WTC11 (cell line): Measurements from ENCODE around the gene PLEKHG5.

Experiments used
- ATF1 ChIP-seq: sonication (generic); formaldehyde crosslinking; IDR thresholded peaks from 2 replicates; pipeline ENCODE4 v1.8.1; 2023; ENCODE audit warnings: mild to moderate bottlenecking, moderate library complexity, missing genetic modification reagents
- FOXJ3 ChIP-seq: sonication (generic); formaldehyde crosslinking; IDR thresholded peaks from 2 replicates; pipeline ENCODE4 v1.9.0; 2021; ENCODE audit warnings: missing genetic modification reagents, mild to moderate bottlenecking, borderline replicate concordance
- JUN ChIP-seq: sonication (generic); formaldehyde crosslinking; IDR thresholded peaks from 2 replicates; pipeline ENCODE4 v1.8.0; 2023; ENCODE audit warnings: mild to moderate bottlenecking, missing genetic modification reagents
- SP1 ChIP-seq: sonication (generic); formaldehyde crosslinking; conservative IDR thresholded peaks from 2 replicates; pipeline ENCODE4 v1.8.1; 2022; ENCODE audit warnings: missing genetic modification reagents
- ZNF416 ChIP-seq: fragments of 250-450 bp; sonication (Bioruptor Pico); IDR thresholded peaks from 2 replicates; pipeline ENCODE4 v1.9.0; 2021; ENCODE audit warnings: mild to moderate bottlenecking, inconsistent platforms
- TF ChIP-seq, protein P1 (sequence below): sonication (generic); formaldehyde crosslinking; IDR thresholded peaks from 2 replicates; pipeline ENCODE4 v1.8.1; 2023; ENCODE audit warnings: mild to moderate bottlenecking, missing genetic modification reagents, moderate library complexity
- TF ChIP-seq, protein P2 (sequence below): fragments of 200-600 bp; IDR thresholded peaks from 2 replicates; pipeline ENCODE4 v1.8.0; 2022; ENCODE audit warnings: antibody characterized with exemption
- TF ChIP-seq, protein P3 (sequence below): sonication (generic); formaldehyde crosslinking; IDR thresholded peaks from 2 replicates; pipeline ENCODE4 v1.8.1; 2022; ENCODE audit warnings: mild to moderate bottlenecking, missing genetic modification reagents, moderate library complexity, borderline replicate concordance

DNA sequence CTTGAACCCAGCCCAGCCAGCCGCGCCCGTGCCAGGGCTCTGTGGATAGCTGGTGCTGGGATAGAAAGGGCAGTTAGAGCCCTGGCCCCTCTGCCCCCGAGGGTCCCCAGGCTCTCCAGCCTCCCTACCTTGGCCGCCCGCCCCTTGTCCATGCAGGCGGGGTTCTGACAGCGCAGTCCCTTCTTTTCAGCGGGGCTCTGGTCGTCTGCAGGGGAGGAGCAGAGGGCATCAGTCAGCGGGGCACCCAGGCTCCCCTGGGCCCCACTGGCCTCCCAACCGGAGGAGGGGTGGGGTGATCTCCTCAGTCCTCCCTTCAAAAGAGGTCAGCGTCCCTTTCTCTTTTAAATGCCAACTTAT is 4.9 kb upstream of the PLEKHG5 start:
- TF ChIP-seq, protein P1, sequence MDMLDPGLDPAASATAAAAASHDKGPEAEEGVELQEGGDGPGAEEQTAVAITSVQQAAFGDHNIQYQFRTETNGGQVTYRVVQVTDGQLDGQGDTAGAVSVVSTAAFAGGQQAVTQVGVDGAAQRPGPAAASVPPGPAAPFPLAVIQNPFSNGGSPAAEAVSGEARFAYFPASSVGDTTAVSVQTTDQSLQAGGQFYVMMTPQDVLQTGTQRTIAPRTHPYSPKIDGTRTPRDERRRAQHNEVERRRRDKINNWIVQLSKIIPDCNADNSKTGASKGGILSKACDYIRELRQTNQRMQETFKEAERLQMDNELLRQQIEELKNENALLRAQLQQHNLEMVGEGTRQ = no peak
- TF ChIP-seq JUN (CRISPR knock-in tag) (no peak), ZNF416 (CRISPR knock-in tag) (no peak), ATF1 (CRISPR knock-in tag) (no peak), FOXJ3 (no peak), SP1 (CRISPR knock-in tag) (no peak)
- TF ChIP-seq, protein P2, sequence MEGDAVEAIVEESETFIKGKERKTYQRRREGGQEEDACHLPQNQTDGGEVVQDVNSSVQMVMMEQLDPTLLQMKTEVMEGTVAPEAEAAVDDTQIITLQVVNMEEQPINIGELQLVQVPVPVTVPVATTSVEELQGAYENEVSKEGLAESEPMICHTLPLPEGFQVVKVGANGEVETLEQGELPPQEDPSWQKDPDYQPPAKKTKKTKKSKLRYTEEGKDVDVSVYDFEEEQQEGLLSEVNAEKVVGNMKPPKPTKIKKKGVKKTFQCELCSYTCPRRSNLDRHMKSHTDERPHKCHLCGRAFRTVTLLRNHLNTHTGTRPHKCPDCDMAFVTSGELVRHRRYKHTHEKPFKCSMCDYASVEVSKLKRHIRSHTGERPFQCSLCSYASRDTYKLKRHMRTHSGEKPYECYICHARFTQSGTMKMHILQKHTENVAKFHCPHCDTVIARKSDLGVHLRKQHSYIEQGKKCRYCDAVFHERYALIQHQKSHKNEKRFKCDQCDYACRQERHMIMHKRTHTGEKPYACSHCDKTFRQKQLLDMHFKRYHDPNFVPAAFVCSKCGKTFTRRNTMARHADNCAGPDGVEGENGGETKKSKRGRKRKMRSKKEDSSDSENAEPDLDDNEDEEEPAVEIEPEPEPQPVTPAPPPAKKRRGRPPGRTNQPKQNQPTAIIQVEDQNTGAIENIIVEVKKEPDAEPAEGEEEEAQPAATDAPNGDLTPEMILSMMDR = no peak
- TF ChIP-seq, protein P3, sequence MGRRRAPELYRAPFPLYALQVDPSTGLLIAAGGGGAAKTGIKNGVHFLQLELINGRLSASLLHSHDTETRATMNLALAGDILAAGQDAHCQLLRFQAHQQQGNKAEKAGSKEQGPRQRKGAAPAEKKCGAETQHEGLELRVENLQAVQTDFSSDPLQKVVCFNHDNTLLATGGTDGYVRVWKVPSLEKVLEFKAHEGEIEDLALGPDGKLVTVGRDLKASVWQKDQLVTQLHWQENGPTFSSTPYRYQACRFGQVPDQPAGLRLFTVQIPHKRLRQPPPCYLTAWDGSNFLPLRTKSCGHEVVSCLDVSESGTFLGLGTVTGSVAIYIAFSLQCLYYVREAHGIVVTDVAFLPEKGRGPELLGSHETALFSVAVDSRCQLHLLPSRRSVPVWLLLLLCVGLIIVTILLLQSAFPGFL (CRISPR knock-in tag) = no peak
